ENCODE data around the gene ARG1.

DNA sequence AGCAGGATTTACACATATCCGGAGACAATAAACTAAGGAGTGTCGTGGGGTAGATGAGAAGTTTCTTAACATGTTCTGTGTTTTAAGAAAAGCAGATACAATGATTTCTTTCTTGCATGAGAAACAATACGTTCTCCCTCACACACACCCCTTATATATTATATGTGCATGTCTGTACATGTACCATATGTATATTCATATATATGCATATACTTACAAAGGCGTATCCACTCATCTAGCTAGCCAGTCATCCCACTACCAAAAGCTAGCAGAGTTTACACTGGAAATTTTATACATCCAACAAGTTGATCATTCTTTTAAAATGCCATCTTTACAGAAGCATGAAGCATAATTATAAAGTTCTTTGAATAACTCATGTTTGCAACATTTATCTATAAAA, 14.9 kb downstream of the ARG1 start:
- TF ChIP-seq, protein P1, sequence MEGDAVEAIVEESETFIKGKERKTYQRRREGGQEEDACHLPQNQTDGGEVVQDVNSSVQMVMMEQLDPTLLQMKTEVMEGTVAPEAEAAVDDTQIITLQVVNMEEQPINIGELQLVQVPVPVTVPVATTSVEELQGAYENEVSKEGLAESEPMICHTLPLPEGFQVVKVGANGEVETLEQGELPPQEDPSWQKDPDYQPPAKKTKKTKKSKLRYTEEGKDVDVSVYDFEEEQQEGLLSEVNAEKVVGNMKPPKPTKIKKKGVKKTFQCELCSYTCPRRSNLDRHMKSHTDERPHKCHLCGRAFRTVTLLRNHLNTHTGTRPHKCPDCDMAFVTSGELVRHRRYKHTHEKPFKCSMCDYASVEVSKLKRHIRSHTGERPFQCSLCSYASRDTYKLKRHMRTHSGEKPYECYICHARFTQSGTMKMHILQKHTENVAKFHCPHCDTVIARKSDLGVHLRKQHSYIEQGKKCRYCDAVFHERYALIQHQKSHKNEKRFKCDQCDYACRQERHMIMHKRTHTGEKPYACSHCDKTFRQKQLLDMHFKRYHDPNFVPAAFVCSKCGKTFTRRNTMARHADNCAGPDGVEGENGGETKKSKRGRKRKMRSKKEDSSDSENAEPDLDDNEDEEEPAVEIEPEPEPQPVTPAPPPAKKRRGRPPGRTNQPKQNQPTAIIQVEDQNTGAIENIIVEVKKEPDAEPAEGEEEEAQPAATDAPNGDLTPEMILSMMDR (conservative IDR thresholded peaks at IDR 0.05 in 1 of 2, IDR thresholded peaks at IDR 0.05 in 1 of 2; ENCODE audit: low read depth in 1 of 2, low read length in 2 of 2) = no peak
- TF ChIP-seq EZH2 (IDR thresholded peaks at IDR 0.05; ENCODE audit: low read length, missing control alignments) = no peak

Data from fibroblast of lung (primary cell).